ENCODE data around the gene OLFML2A.

The OLFML2A gene

GRCh38 chr9:124779368-124780059 lies 2.6 kb downstream of the OLFML2A start:
- no peak for DNase-seq

GRCh38 chr9:124780060-124780756 lies 3.3 kb downstream of the OLFML2A start:
- DNase-seq = no peak

GRCh38 chr9:124780757-124781151 lies 3.8 kb downstream of the OLFML2A start:
- DNase-seq = no peak

- no peak for DNase-seq
Observed at GRCh38 chr9:124781967-124782660, 5.2 kb downstream of the OLFML2A start.

GRCh38 chr9:124782661-124783574 lies 6.0 kb downstream of the OLFML2A start:
- no peak for DNase-seq

GRCh38 chr9:124783830-124784229 lies 6.9 kb downstream of the OLFML2A start:
- no peak for DNase-seq

GRCh38 chr9:124784509-124784908 lies 7.6 kb downstream of the OLFML2A start:
- DNase-seq = peak; percentile 32 to 59 (median 56)

GRCh38 chr9:124786881-124787573 lies 10.1 kb downstream of the OLFML2A start:
- DNase-seq = no peak

- DNase-seq = no peak
Observed at GRCh38 chr9:124788542-124789217, 11.7 kb downstream of the OLFML2A start.

GRCh38 chr9:124789531-124789930 lies 12.6 kb downstream of the OLFML2A start:
- DNase-seq = no peak

GRCh38 chr9:124790301-124790700 lies 13.4 kb downstream of the OLFML2A start:
- no peak for DNase-seq

- DNase-seq = no peak
Observed at GRCh38 chr9:124790801-124791505, 14.0 kb downstream of the OLFML2A start.

GRCh38 chr9:124792257-124793014 lies 15.5 kb downstream of the OLFML2A start:
- DNase-seq = no peak

- no peak for DNase-seq
Observed at GRCh38 chr9:124793015-124793541, 16.1 kb downstream of the OLFML2A start.

GRCh38 chr9:124794902-124795491 lies 18.1 kb downstream of the OLFML2A start:
- no peak for DNase-seq

GRCh38 chr9:124795881-124796431 lies 19.0 kb downstream of the OLFML2A start:
- DNase-seq = no peak

- DNase-seq = no peak
Observed at GRCh38 chr9:124797343-124798103, 20.6 kb downstream of the OLFML2A start.

- no peak for DNase-seq
Observed at GRCh38 chr9:124799274-124800006, 22.5 kb downstream of the OLFML2A start.

All from suppressor macrophage treated with lipopolysaccharide for 1 hour (primary cell).